BLaER1 (cell line): ENCODE results near the gene CPAMD8.
"Not testable (repeated sequence)": the region's sequence is repeated elsewhere in the genome, so short reads cannot be mapped to it uniquely, and the experiment has no call there.

Experiments used
- H3K27ac ChIP-seq: shearing (Covaris generic); formaldehyde crosslinking; 2 replicates; pipeline ENCODE4 v1.8.1; 2022
- H3K27me3 ChIP-seq: shearing (Covaris generic); formaldehyde crosslinking; 2 replicates; pipeline ENCODE4 v1.8.1; 2022
- H3K36me3 ChIP-seq: shearing (Covaris generic); formaldehyde crosslinking; 2 replicates; pipeline ENCODE4 v1.8.1; 2022
- H3K4me1 ChIP-seq: shearing (Covaris generic); formaldehyde crosslinking; 2 replicates; pipeline ENCODE4 v1.8.1; 2022
- H3K4me2 ChIP-seq: shearing (Covaris generic); formaldehyde crosslinking; 2 replicates; pipeline ENCODE4 v1.8.1; 2022
- H3K4me3 ChIP-seq: shearing (Covaris generic); formaldehyde crosslinking; 2 replicates; pipeline ENCODE4 v1.8.1; 2022
- H3K9ac ChIP-seq: shearing (Covaris generic); formaldehyde crosslinking; 2 replicates; pipeline ENCODE4 v1.8.1; 2022
- H3K9me3 ChIP-seq: shearing (Covaris generic); formaldehyde crosslinking; 2 replicates; pipeline ENCODE4 v1.8.1; 2022
- H4K20me1 ChIP-seq: shearing (Covaris generic); formaldehyde crosslinking; 2 replicates; pipeline ENCODE4 v1.8.1; 2022
- Cebpa-rat ChIP-seq: shearing (Covaris generic); IDR thresholded peaks from 2 replicates; pipeline ENCODE4 v1.8.1; 2022

CPAMD8 gene

GRCh38 chr19:16943942-16944625 lies 82.5 kb downstream of the CPAMD8 start:
- H3K36me3 ChIP-seq: no peaks in the 10 kb centered on the region
- H3K9me3 ChIP-seq: peaks cover 6% of the 10 kb centered on the region; the same call in 1 of the 2 replicates
- H3K4me3 ChIP-seq: no peak overlapping the region
- no peak for TF ChIP-seq Cebpa-rat
- H3K4me2 ChIP-seq: peak overlapping the region; percentile 47; the same call in 1 of the 2 replicates
- no peaks in the 10 kb centered on the region for H3K27me3 ChIP-seq
- H3K27ac ChIP-seq: no peak overlapping the region
- H3K9ac ChIP-seq: no peak overlapping the region
- no peaks in the 10 kb centered on the region for H4K20me1 ChIP-seq
- peaks cover 18% of the 10 kb centered on the region for H3K4me1 ChIP-seq

DNA sequence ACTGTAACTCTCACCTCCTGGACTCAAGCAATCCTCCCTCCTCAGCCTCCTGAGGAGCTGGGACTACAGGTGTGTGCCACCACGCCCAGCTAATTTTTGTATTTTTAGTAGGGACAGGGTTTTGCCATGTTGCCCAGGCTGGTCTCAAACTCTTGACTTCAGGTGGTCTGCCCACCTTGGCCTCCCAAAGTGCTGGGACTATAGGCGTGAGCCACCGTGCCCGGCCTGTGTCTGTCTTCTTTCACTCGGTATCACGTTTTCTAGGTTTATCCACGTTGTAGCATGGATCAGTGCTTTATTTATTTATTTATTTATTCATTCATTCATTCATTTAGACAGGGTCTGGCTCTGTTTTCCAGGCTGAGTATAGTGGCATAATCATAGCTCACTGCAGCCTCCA lies 83.5 kb downstream of the CPAMD8 start:
- not testable (repeated sequence) for H3K4me3 ChIP-seq, H3K27ac ChIP-seq, H3K9ac ChIP-seq, H4K20me1 ChIP-seq, H3K36me3 ChIP-seq, H3K9me3 ChIP-seq, H3K4me2 ChIP-seq, H3K27me3 ChIP-seq
- H3K4me1 ChIP-seq: peaks cover 18% of the 10 kb centered on the region

GRCh38 chr19:16942583-16942982 lies 84.0 kb downstream of the CPAMD8 start:
- H3K9me3 ChIP-seq: peaks cover 6% of the 10 kb centered on the region; the same call in 1 of the 2 replicates
- no peak overlapping the region for H3K9ac ChIP-seq
- no peak overlapping the region for H3K27ac ChIP-seq
- peaks cover 18% of the 10 kb centered on the region for H3K4me1 ChIP-seq
- no peaks in the 10 kb centered on the region for H4K20me1 ChIP-seq
- H3K27me3 ChIP-seq: no peaks in the 10 kb centered on the region
- H3K36me3 ChIP-seq: no peaks in the 10 kb centered on the region
- H3K4me3 ChIP-seq: no peak overlapping the region
- no peak for TF ChIP-seq Cebpa-rat
- H3K4me2 ChIP-seq: no peak overlapping the region

DNA sequence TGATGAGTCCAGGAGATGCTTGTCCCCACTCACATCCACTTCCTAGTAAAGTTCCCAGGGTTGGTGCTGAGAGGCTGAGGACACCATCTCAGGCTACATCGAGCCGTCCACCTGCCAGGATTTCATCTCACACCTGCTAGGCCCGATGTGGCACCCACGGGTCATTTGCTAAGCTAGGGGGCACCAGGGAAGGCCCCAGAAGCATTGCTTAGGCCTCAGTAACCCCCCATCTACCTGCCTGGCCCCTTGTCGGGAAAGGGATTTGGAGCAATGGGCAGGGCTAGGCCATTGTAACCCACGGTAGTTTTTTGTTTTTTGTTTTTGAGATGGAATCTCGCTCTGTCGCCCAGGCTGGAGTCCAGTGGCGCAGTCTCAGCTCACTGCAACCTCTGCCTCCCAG lies 86.0 kb downstream of the CPAMD8 start:
- Histone ChIP-seq H3K9me3 (peaks cover 13% of the 10 kb centered on the region), H3K9ac (no peak overlapping the region), H3K4me1 (peaks cover 18% of the 10 kb centered on the region), H3K36me3 (no peaks in the 10 kb centered on the region), H3K4me3 (no peak overlapping the region), H3K4me2 (no peak overlapping the region), H3K27ac (no peak overlapping the region), H4K20me1 (no peaks in the 10 kb centered on the region), H3K27me3 (no peaks in the 10 kb centered on the region)
- TF ChIP-seq Cebpa-rat: no peak

GRCh38 chr19:16940063-16940462 lies 86.5 kb downstream of the CPAMD8 start:
- H3K4me2 ChIP-seq, H3K4me3 ChIP-seq, H3K9ac ChIP-seq, H3K27ac ChIP-seq, H3K27me3 ChIP-seq, H3K36me3 ChIP-seq, H4K20me1 ChIP-seq: not testable (repeated sequence)
- H3K9me3 ChIP-seq: peaks cover 19% of the 10 kb centered on the region
- peaks cover 13% of the 10 kb centered on the region for H3K4me1 ChIP-seq

DNA sequence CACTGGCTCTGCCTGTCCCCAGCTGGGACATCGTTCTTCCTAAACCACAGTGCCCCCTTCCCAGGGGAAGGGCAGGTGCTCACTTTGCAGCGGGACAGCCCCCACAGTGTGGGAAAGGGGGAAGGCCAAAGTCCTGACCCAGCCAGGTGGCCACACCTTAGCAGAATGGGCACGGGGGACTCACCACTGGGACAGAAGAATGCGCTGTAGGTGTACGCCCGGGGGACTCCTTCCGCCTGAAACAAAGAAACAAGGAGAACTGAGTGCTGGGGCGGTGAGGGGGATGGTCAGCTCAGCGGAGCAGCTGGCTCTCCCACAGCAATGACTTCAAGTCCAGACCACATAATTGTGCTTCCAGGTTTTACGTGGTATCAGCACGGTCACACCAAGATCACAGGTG lies 88.4 kb downstream of the CPAMD8 start:
- Histone ChIP-seq H4K20me1 (no peaks in the 10 kb centered on the region), H3K4me1 (no peaks in the 10 kb centered on the region), H3K27me3 (no peaks in the 10 kb centered on the region), H3K9me3 (peaks cover 36% of the 10 kb centered on the region), H3K9ac (no peak overlapping the region), H3K27ac (no peak overlapping the region), H3K4me2 (no peak overlapping the region), H3K36me3 (no peaks in the 10 kb centered on the region), H3K4me3 (no peak overlapping the region)
- no peak for TF ChIP-seq Cebpa-rat

DNA sequence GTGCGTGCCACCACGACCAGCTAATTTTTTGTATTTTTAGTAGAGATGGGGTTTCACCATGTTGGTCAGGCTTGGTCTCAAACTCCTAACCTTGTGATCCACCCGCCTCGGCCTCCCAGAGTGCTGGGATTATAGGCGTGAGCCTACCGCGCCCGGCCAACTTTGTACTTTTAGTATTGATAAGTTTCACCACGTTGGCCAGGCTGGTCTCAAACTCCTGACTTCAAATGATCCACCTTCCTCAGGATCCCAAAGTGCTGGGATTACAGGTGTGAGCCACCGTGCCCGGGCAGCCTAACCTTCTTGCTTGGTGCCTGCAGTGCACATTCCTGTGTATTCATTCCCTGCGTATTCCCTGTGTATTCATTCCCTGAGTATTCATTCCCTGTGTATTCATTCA lies 88.8 kb downstream of the CPAMD8 start:
- not testable (repeated sequence) for H3K4me3 ChIP-seq, H3K36me3 ChIP-seq, H3K9ac ChIP-seq, H3K4me1 ChIP-seq, H3K4me2 ChIP-seq, H4K20me1 ChIP-seq, H3K27ac ChIP-seq, H3K27me3 ChIP-seq
- H3K9me3 ChIP-seq: peaks cover 40% of the 10 kb centered on the region

DNA sequence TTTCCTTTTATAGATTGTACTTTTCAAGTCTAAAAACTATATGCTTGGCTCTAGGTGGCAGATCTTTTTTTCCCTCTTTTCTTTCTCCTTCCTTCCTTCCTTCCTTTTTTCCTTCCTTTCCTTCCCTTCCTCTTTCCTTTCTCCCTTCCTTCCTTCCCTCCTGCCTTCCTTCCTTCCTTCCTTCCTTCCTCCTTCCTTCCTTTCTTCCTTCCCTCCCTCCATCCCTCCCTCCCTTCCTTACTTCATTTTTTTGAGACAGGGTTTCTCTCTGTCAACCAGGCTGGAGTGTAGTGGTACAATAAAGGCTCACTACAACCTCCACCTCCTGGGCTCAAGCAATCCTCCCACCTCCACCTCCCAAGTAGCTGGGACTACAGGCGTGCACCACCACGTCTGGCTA lies 89.7 kb downstream of the CPAMD8 start:
- no peak overlapping the region for H3K4me2 ChIP-seq
- H3K9me3 ChIP-seq: peaks cover 45% of the 10 kb centered on the region
- H3K9ac ChIP-seq: no peak overlapping the region
- no peaks in the 10 kb centered on the region for H3K27me3 ChIP-seq
- TF ChIP-seq Cebpa-rat: no peak
- no peaks in the 10 kb centered on the region for H3K4me1 ChIP-seq
- H3K27ac ChIP-seq: no peak overlapping the region
- no peaks in the 10 kb centered on the region for H3K36me3 ChIP-seq
- H3K4me3 ChIP-seq: no peak overlapping the region
- H4K20me1 ChIP-seq: no peaks in the 10 kb centered on the region

DNA sequence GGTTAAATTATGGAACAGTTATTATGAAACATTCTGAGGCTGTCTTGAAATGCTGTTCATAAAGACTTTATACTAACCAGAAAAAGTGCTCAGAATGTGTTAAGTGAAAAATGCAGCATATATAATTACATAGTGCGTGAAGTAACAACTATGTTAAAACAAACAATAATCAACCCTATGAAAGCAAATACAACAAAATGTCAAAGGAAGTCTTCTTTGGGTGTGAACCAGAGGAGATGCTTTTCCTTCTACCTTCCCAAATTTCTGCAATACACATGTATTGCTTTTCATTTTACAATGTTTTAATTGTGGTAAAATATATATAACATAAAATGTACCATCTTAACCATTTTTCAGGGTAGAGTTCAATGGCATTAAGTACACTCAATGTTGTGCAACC lies 92.1 kb downstream of the CPAMD8 start:
- Histone ChIP-seq H4K20me1 (no peaks in the 10 kb centered on the region), H3K4me3 (no peak overlapping the region), H3K4me2 (no peak overlapping the region), H3K9ac (no peak overlapping the region), H3K36me3 (no peaks in the 10 kb centered on the region), H3K27ac (no peak overlapping the region), H3K9me3 (peaks cover 65% of the 10 kb centered on the region), H3K27me3 (no peaks in the 10 kb centered on the region), H3K4me1 (no peaks in the 10 kb centered on the region)
- TF ChIP-seq Cebpa-rat: no peak

- Histone ChIP-seq H3K9ac (no peak overlapping the region), H3K27ac (no peak overlapping the region), H3K9me3 (peaks cover 96% of the 10 kb centered on the region), H3K4me1 (no peaks in the 10 kb centered on the region), H4K20me1 (no peaks in the 10 kb centered on the region), H3K4me3 (no peak overlapping the region), H3K36me3 (peaks cover 11% of the 10 kb centered on the region; the same call in 1 of the 2 replicates), H3K4me2 (no peak overlapping the region), H3K27me3 (no peaks in the 10 kb centered on the region)
- no peak for TF ChIP-seq Cebpa-rat
These were observed 95.3 kb downstream of the CPAMD8 start for GRCh38 chr19:16931306-16931705.

DNA sequence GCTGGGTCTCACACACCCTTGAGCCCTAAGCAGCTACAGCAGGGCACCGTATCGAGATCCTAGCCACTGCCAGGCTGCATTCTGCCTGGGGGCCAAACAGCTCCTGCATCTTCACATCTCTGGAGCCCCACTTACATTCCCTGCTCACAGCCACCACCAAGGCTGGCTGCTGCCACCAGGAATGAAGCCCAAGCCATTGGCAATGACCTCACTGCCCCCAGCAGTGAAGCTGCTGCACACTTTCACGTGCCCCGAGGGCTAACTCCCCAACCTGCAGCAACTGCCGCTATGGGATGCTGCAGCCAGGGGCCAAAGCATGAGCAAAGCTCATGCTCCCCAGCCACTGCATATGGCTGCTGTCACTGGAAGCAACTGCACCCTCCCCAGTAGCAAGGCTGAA lies 95.9 kb downstream of the CPAMD8 start:
- no peak for TF ChIP-seq Cebpa-rat
- Histone ChIP-seq H3K9me3 (peaks cover 96% of the 10 kb centered on the region), H3K9ac (no peak overlapping the region), H3K4me3 (no peak overlapping the region), H3K36me3 (peaks cover 11% of the 10 kb centered on the region; the same call in 1 of the 2 replicates), H3K4me1 (no peaks in the 10 kb centered on the region), H4K20me1 (no peaks in the 10 kb centered on the region), H3K4me2 (no peak overlapping the region), H3K27me3 (no peaks in the 10 kb centered on the region), H3K27ac (no peak overlapping the region)
